Suprapubic skin (tissue), 3 donors: ENCODE measurements around the gene ZDHHC19.

ENCODE experiments used
- CTCF ChIP-seq, 2 donors: fragments of 200-600 bp in 1 of 2; fragments of 450-650 bp in 1 of 2; sonication (generic) in 1 of 2; IDR thresholded peaks; one replicate each; pipeline ENCODE4 v1.5.1; 2016 to 2019; ENCODE audit warnings: antibody characterized with exemption in 2 of 2, mild to moderate bottlenecking in 1 of 2, moderate library complexity in 1 of 2
- EP300 ChIP-seq: sonication (generic); formaldehyde crosslinking; IDR thresholded peaks from one replicate; pipeline ENCODE4 v1.6.1; 2017; ENCODE audit warnings: antibody characterized with exemption
- POLR2A ChIP-seq, 2 donors: fragments of 450-650 bp; IDR thresholded peaks; one replicate each; pipeline ENCODE4 v1.6.1; 2017; ENCODE audit warnings: antibody characterized with exemption in 2 of 2, mild to moderate bottlenecking in 2 of 2, moderate library complexity in 2 of 2

- TF ChIP-seq POLR2A (IDR thresholded peaks at IDR 0.05) (no peak), EP300 (no peak), CTCF (IDR thresholded peaks at IDR 0.05) (no peak)
Observed at GRCh38 chr3:196180346-196180745, 30.9 kb downstream of the ZDHHC19 start.
